Neural progenitor cell (in vitro differentiated cells): ENCODE data around the gene TMEM101.

ENCODE experiments used
- CTCF ChIP-seq: fragments of 200-600 bp; sonication (generic); IDR thresholded peaks from 2 replicates; pipeline ENCODE4 v1.5.1; 2017; ENCODE audit warnings: antibody characterized with exemption, mild to moderate bottlenecking
- EZH2 ChIP-seq: fragments of 200-600 bp; sonication (generic); IDR thresholded peaks from 2 replicates; pipeline ENCODE4 v1.6.1; 2017; ENCODE audit warnings: antibody characterized with exemption, mild to moderate bottlenecking, moderate library complexity

- no peak for TF ChIP-seq CTCF
- no peak for TF ChIP-seq EZH2
Measured at GRCh38 chr17:44012391-44012790, 2.4 kb downstream of the TMEM101 start.
